WI38 (cell line): Measurements from ENCODE around the gene SLC35E2B.
A peak's percentile ranks its signal among the peaks of the same experiment; 100 is the strongest.
"Not testable (repeated sequence)": the region's sequence is repeated elsewhere in the genome, so short reads cannot be mapped to it uniquely, and the experiment has no call there.

Source experiments
- H3K4me3 ChIP-seq: 2 replicates; pipeline ENCODE4 v1.5.1; 2011; ENCODE audit warnings: low read depth, mild to moderate bottlenecking, control low read depth, low read length
- CTCF ChIP-seq: IDR thresholded peaks from 2 replicates; pipeline ENCODE4 v1.5.1; 2012; ENCODE audit warnings: low read depth, mild to moderate bottlenecking, control low read depth, low read length

The SLC35E2B gene

DNA sequence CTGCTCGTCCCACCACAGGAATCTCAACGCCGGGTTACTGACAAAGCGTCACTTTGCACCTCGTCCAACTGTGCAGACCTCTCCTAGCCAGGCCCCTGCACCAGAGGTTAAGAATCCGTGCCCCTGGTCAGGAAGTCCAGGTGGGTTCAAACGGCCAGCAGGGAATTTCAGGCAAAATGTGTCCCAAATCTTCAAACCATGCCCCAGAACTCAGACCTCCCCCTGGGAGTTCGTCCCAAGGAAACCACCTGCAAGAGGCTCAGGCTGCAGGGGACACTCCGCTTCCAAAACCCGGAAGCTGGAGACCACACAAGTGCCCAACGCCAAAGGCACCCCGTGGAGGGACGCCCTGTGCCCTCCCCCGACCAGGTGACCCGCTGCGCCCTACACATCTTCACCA is 1.2 kb downstream of the SLC35E2B start:
- H3K4me3 ChIP-seq, result peak overlapping the region; percentile 50

DNA sequence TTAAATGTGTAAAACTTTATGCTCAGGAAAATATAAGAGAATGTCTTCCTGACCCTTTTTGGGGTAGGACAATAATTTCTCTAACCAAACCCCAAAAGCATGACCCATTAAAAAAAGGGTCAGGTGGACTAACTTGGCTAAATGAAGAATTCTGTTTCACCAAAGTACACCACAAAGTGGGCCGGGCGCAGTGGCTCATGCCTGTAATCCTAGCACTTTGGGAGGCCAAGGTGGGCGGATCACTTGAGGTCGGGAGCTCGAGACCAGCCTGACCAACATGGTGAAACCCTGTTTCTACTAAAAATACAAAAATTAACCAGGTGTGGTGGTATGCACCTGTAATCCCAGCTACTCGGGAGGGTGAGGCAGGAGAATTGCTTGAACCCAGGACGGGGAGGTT is 3.1 kb downstream of the SLC35E2B start:
- not testable (repeated sequence) for H3K4me3 ChIP-seq

DNA sequence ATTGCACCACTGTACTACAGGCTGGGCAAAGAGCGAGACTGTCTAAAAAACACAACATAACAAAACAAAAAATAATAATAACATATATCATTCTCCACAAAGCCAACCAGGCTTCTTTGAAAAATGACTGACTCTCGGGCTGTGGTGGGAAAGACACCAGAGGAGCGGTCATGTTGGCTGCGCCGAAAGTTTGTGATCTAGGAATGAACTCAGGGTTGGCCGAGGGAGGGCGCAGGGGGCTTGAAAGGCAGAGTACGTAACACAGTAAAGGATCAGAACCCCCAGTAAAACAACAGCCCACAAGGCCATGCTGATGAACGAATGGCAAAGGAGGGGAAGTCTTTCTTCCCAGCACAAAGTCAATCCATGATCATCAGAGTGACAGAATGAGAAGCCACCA is 4.7 kb downstream of the SLC35E2B start:
- TF ChIP-seq CTCF, result no peak

DNA sequence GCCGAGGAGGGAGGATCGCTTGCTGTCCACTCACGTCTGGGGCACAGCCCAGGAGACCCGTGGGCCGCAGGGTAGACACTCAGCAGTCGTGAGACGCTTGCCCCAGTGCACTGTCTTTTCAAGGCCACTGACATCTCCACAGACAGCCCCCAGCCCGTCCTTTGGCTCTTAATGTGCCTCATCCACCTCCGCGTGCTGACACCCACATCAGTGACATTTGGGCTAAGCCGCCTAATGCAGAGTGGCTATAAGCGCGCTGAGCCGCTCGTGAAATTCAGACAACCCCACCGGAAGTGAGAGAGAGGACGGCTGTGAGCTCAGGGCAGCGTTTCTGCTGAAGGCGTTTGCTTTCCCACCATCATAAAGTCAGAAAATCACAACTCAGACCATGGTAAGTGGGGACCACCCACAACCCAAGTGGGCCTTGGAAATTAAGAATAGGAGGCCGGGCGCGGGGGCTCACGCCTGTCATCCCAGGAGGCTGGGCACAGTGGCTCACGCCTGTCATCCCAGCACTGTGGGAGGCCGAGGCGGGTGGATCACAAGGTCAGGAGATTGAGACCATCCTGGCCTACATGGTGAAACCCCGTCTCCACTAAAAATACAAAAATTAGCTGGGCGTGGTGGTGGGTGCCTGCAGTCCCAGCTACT is 8.4 kb downstream of the SLC35E2B start:
- no peak overlapping the region for H3K4me3 ChIP-seq
- no peak for TF ChIP-seq CTCF

More for the DNA sequence above, 4.7 kb downstream of the SLC35E2B start:
- H3K4me3 ChIP-seq, result no peak overlapping the region

DNA sequence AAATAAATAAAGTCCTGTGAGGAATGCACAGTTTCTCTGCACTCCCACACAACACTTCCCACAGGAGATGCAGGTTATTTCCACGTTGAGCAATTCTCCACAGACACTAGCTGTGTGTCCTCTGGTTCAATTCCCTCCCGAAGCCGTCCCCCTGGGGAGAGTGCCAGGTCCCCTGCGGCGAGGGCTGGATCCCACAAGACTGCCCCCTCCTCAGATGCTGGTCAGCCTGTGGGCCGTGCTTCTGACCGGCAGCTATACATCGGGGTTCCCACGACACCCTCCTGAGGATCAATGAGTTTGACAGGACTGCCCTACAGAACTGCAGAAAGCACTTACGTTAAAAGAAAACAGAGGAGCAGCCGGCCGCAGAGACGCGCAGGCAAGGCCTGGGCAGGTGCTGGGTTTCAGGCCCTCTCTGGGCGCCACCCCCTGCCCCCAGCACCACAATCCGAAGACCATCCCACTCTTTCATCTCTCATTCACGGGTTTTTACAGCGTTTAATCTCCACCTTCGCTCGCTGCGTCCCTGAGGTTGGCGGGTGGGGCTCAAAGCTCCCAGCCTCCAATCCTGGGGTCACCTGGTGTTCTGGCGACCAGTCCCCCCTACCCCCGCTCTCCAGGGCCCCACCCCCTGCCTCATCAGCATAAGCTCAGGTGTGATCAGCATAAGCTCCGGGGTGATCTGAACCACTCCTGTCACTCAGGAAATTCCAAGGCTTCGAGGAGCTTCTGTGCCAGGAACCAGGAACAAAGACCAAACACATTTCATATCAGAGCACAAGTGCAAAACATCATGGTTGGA is 9.3 kb downstream of the SLC35E2B start:
- no peak for TF ChIP-seq CTCF
- no peak overlapping the region for H3K4me3 ChIP-seq

- H3K4me3 ChIP-seq, result no peak overlapping the region
- TF ChIP-seq CTCF, result no peak
Measured at GRCh38 chr1:1680912-1681273, 11.7 kb downstream of the SLC35E2B start.

DNA sequence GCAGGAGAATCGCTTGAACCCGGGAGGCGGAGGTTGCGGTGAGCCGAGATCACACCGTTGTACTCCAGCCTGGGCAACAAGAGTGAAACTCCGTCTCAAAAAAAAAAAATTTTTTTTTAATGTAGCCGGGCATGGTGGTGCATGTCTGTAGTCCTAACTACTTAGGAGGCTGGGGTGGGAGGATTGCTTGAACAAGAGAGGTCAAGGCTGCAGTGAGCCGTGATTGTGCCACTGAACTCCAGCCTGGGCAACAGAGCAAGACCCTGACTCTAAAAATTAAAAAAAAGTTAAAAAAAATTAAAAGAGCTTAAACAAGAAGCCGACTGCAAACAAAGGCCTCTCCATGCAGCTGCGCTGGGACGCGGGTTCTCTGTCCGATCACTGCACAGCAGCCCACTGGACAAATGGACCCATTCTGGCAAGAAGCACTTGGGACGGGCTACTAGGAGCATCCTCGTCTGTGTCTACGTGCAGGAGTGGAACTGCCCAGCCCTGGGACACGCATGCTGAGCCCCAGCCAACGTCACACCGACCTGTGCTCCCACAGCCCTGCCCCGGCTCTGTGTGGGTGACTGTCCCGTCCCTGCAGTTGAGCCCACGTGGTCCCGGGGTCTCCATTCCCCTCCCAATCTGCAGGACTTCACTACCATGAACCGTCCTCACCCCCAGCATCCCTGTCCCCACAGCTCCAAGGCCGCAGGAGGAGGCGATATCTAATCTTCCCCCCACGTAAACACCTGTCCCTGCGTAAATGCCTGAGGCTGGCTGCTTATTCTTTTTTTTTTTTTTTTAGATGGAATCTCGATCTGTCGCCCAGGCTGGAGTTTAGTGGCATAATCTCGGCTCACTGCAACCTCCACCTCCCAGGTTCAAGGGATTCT is 12.3 kb downstream of the SLC35E2B start:
- no peak for TF ChIP-seq CTCF
- no peak overlapping the region for H3K4me3 ChIP-seq
